NB4 (cell line): ENCODE results near the gene SLC6A12.

ENCODE experiments used
- CTCF ChIP-seq: IDR thresholded peaks from one replicate; pipeline ENCODE4 v1.5.1; 2012; ENCODE audit warnings: low read depth, low read length
- MAX ChIP-seq: IDR thresholded peaks from 2 replicates; pipeline ENCODE4 v1.6.1; 2011; ENCODE audit warnings: low read depth, low read length

GRCh38 chr12:167959-168600 lies 45.9 kb downstream of the SLC6A12 start:
- TF ChIP-seq CTCF (no peak), MAX (no peak)
